Naive thymus-derived CD4-positive, alpha-beta T cell (primary cell): Measurements from ENCODE around the gene RNF150. TPM values are rescaled to one million over a fixed set of nuclear protein-coding genes. Genes with fewer than 3 reads are reported as not detected.

Source experiments
- ATAC-seq: fragments of 150-1000 bp; cut with Tn5 transposase; 2 replicates; pipeline ENCODE4 v1.10.0; 2021; ENCODE audit warnings: mild to moderate bottlenecking, moderate library complexity
- CTCF ChIA-PET: fragments of 350-600 bp; sonication (Branson Sonifier 250); formaldehyde crosslinking; loops from one replicate; lab custom pipeline; 2021; ENCODE audit warnings: antibody characterized with exemption; lab: Charles Lee
- POLR2A ChIA-PET: fragments of 350-600 bp; sonication (Branson Sonifier 250); formaldehyde crosslinking; loops from one replicate; lab custom pipeline; 2021; ENCODE audit warnings: antibody characterized with exemption, inconsistent platforms; lab: Charles Lee
- DNase-seq, 9 donors: peaks; one replicate each; pipeline versions ENCODE4 v3.0.0 to v3.0.0-alpha.2; 2020 to 2022; ENCODE audit warnings: mixed read lengths in 1 of 9
- H3K27ac ChIP-seq: one replicate; pipeline ENCODE4 v1.7.0; 2013; ENCODE audit warnings: mild to moderate bottlenecking, low read depth, low read length, moderate library complexity
- H3K27me3 ChIP-seq, 2 donors: one replicate each; pipeline ENCODE4 v1.7.0; 2013; ENCODE audit warnings: low read length in 2 of 2, mild to moderate bottlenecking in 2 of 2, moderate library complexity in 2 of 2; ENCODE audit not compliant: control insufficient read depth in 2 of 2, insufficient read depth in 2 of 2
- H3K36me3 ChIP-seq, 3 experiments: 1 replicate in 2 of 3; 2 replicates in 1 of 3; pipeline ENCODE4 v1.7.0; 2013; ENCODE audit warnings: low read length in 3 of 3, mild to moderate bottlenecking in 3 of 3, moderate library complexity in 1 of 3; ENCODE audit not compliant: insufficient read depth in 3 of 3, control insufficient read depth in 2 of 3
- H3K4me1 ChIP-seq, 2 donors: one replicate each; pipeline ENCODE4 v1.7.0; 2013; ENCODE audit warnings: low read length in 2 of 2, mild to moderate bottlenecking in 2 of 2, moderate library complexity in 1 of 2; ENCODE audit not compliant: control insufficient read depth in 2 of 2, insufficient read depth in 2 of 2
- H3K4me3 ChIP-seq: 2 replicates; pipeline ENCODE4 v1.7.0; 2013; ENCODE audit warnings: mild to moderate bottlenecking, low read length
- H3K9me3 ChIP-seq, 3 experiments: 1 replicate in 2 of 3; 2 replicates in 1 of 3; pipeline ENCODE4 v1.7.0; 2013; ENCODE audit warnings: low read length in 3 of 3; ENCODE audit not compliant: control insufficient read depth in 2 of 3
- H3K27ac Mint-ChIP-seq, 9 donors: one replicate each; pipeline ENCODE4 v1.8.0; 2020 to 2022; ENCODE audit warnings: mixed read lengths in 9 of 9, mild to moderate bottlenecking in 8 of 9, moderate library complexity in 5 of 9, inconsistent platforms in 2 of 9
- H3K27me3 Mint-ChIP-seq, 5 donors: one replicate each; pipeline ENCODE4 v1.8.0; 2021 to 2022; ENCODE audit warnings: mixed read lengths in 5 of 5, mild to moderate bottlenecking in 1 of 5
- H3K36me3 Mint-ChIP-seq, 5 donors: one replicate each; pipeline ENCODE4 v1.8.0; 2020 to 2022; ENCODE audit warnings: mixed read lengths in 5 of 5, mild to moderate bottlenecking in 3 of 5, inconsistent platforms in 1 of 5
- H3K4me1 Mint-ChIP-seq, 7 donors: one replicate each; pipeline ENCODE4 v1.8.0; 2020 to 2022; ENCODE audit warnings: mixed read lengths in 7 of 7, mild to moderate bottlenecking in 3 of 7, inconsistent platforms in 1 of 7
- H3K4me3 Mint-ChIP-seq, 10 donors: one replicate each; pipeline ENCODE4 v1.8.0; 2020 to 2022; ENCODE audit warnings: mild to moderate bottlenecking in 10 of 10, mixed read lengths in 10 of 10, moderate library complexity in 6 of 10, inconsistent platforms in 2 of 10
- H3K9me3 Mint-ChIP-seq, 11 donors: one replicate each; pipeline ENCODE4 v1.8.0; 2020 to 2022; ENCODE audit warnings: mixed read lengths in 11 of 11, mild to moderate bottlenecking in 4 of 11, inconsistent platforms in 1 of 11, moderate library complexity in 1 of 11
- intact Hi-C, 2 donors: fragments of 100-400 bp; cut with micrococcal nuclease; formaldehyde crosslinking; loops; one replicate each; pipeline ENCODE4 v1.15.1; 2023
- polyA plus RNA-seq, 2 donors: library from polyadenylated mRNA; unstranded; fragments of 300-500 nt; fragmentation: Illumina TruSeq; gene quantifications; one replicate each; pipeline ENCODE4 v1.2.3, GENCODE V29; 2021
- total RNA-seq, 6 experiments: library from RNA in 5 of 6; stranded (reverse) in 5 of 6; gene quantifications; 1 replicate in 5 of 6; 2 replicates in 1 of 6; pipeline ENCODE4 v1.2.3 and lab custom pipeline; 2021 to 2026

RNF150 gene
- total and polyA plus RNA-seq, 7 experiments from 2014 or later: 0.02 TPM; not detected in 6

DNA sequence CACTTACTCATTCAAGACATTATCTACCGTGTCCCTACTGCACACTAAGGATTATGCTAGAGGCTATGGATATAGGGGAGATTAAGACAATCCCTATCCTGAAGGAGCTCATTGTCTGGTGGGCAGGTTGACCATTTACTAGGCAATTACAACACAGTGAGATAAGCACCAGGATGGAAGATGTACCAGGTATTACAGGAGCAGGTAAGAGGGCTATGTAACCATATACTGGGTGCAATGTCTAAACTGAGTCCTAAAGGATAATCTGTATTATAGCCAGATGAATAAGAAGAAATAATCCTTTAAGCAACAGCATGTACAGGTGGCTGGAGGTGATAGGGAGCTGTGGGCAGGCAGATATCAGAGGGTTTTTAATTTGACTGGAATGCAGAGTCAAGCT, 263.8 kb downstream of the RNF150 start:
- no peaks in the 10 kb centered on the region for H3K27me3 ChIP-seq
- H3K36me3 ChIP-seq: no peaks in the 10 kb centered on the region
- DNase-seq (no peak), ATAC-seq (no peak)
- CTCF ChIA-PET: no interaction called here
- Mint-ChIP-seq H3K4me3 (no peak overlapping the region), H3K4me1 (no peaks in the 10 kb centered on the region), H3K27me3 (peaks cover 0 to 16% (median 7%) of the 10 kb centered on the region in 5 donors), H3K9me3 (no peaks in the 10 kb centered on the region), H3K36me3 (no peaks in the 10 kb centered on the region), H3K27ac (no peak overlapping the region)
- H3K27ac ChIP-seq: no peak overlapping the region
- H3K4me3 ChIP-seq: no peak overlapping the region
- POLR2A ChIA-PET: no interaction called here
- intact Hi-C loops: no loop called here
- no peaks in the 10 kb centered on the region for H3K4me1 ChIP-seq
- H3K9me3 ChIP-seq: no peaks in the 10 kb centered on the region

DNA sequence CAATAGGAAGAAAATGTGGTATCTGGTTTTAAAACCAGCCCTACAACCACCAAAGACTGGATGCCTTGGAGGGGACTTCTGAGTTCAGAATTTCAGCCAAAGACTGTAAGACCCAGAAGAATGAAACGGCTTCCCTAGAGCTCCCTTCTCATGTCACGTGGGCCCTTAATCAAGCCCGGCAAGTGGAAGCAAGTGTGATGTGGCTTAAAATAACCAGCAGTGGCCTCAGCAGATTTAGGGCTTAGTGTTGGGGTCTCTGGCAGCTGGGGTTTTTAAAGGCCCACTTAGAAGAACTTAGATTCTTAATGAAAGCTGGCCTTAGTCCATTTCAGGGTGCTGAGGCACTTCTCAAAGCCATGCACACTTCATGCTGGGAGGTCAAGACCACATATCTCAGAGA, 265.9 kb downstream of the RNF150 start:
- no peaks in the 10 kb centered on the region for H3K9me3 ChIP-seq
- no peak overlapping the region for H3K4me3 ChIP-seq
- H3K4me1 ChIP-seq: no peaks in the 10 kb centered on the region
- intact Hi-C loops: no loop called here
- no peaks in the 10 kb centered on the region for H3K36me3 ChIP-seq
- CTCF ChIA-PET: no interaction called here
- H3K9me3 Mint-ChIP-seq: no peaks in the 10 kb centered on the region
- H3K27me3 Mint-ChIP-seq: peaks cover 7 to 28% (median 18%) of the 10 kb centered on the region in 5 donors
- no peak for DNase-seq
- no peaks in the 10 kb centered on the region for H3K36me3 Mint-ChIP-seq
- H3K4me3 Mint-ChIP-seq: no peak overlapping the region
- peaks cover 0 to 8% (median 5%) of the 10 kb centered on the region in 7 donors for H3K4me1 Mint-ChIP-seq
- H3K27me3 ChIP-seq: no peaks in the 10 kb centered on the region
- POLR2A ChIA-PET: no interaction called here
- H3K27ac Mint-ChIP-seq: no peak overlapping the region
- ATAC-seq: no peak
- H3K27ac ChIP-seq: no peak overlapping the region

DNA sequence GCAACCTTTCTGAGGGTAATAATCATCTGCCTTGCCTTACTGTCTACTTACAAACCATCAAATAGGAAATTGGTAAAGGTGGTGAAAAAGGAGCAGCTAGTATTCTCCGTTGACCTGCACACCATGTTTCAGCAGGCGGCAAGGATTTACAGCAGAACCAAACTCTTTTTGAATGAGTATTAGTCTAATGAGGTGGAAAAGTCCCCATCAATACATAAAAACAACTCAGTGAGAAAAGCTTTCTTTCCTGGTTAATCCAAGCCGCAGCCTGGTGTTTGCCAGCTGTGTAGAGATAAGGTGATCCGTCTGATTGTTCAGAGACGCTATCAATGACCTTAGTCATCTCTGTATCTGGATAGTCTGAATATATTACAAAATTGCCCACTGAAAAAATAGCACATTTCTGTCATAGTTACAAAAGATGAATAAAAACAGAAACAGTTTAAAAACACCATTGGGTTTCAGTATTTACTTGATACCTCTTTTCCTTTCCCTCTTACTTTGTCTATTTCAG, 266.7 kb downstream of the RNF150 start:
- Histone ChIP-seq H3K36me3 (no peaks in the 10 kb centered on the region), H3K4me1 (no peaks in the 10 kb centered on the region), H3K27me3 (no peaks in the 10 kb centered on the region), H3K4me3 (no peak overlapping the region), H3K27ac (no peak overlapping the region), H3K9me3 (no peaks in the 10 kb centered on the region)
- Mint-ChIP-seq H3K27ac (no peak overlapping the region), H3K4me3 (no peak overlapping the region), H3K36me3 (no peaks in the 10 kb centered on the region), H3K4me1 (peaks cover 0 to 8% (median 5%) of the 10 kb centered on the region in 7 donors), H3K9me3 (no peaks in the 10 kb centered on the region), H3K27me3 (peaks cover 7 to 33% (median 22%) of the 10 kb centered on the region in 5 donors)
- CTCF ChIA-PET: no interaction called here
- intact Hi-C loops: no loop called here
- POLR2A ChIA-PET: no interaction called here
- ATAC-seq: no peak
- no peak for DNase-seq

DNA sequence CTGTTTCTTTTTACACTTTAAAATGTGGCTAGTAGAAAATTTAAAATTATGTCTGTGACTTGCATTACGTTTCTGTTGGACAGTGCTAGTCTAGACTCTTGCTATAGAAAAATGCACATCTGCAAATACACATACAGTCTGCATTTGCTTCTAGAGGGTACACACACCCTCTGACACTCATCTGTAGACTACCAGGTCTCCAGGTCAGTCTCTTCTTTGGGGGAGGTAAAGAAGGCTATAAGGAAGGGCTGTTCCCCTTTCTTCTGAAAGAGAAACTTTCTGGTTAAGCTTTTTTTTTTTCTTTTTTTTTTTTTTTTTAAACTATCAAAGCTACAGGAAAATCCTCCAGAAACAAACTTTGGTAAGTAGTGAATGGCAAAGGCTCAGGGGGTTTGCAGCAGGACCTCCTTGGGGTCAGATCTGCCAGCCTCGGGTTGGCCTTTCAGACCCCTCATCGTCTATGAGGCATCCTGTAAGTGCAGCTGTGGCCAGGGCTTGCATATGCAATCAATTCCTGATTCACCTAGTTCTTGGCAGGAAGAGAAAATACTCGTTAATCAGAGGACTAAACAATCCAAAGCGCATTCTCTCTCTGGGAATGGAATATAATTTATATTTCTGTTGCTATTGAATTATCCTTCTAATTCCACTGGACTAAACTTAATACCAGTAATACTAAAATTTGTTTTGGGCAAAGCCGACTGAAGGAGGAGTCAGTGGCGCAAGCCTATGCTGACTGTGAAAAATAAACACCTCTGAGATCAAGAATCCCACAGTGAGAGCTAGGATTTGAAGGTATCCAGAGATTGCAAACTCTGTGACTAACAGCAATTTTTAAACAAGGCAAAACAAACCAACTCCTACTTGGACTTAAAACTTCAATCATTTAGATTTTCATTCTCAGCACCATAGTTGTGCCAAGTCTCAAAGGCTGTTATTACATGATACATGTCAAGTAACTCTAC, 267.7 kb downstream of the RNF150 start:
- H3K27me3 Mint-ChIP-seq: peaks cover 7 to 35% (median 27%) of the 10 kb centered on the region in 5 donors
- POLR2A ChIA-PET: no interaction called here
- H3K4me1 Mint-ChIP-seq: peaks cover 0 to 14% (median 5%) of the 10 kb centered on the region in 7 donors
- no peak overlapping the region for H3K4me3 Mint-ChIP-seq
- H3K4me3 ChIP-seq: no peak overlapping the region
- CTCF ChIA-PET: no interaction called here
- H3K4me1 ChIP-seq: no peaks in the 10 kb centered on the region
- ATAC-seq (no peak), DNase-seq (no peak)
- no peaks in the 10 kb centered on the region for H3K36me3 Mint-ChIP-seq
- no peaks in the 10 kb centered on the region for H3K27me3 ChIP-seq
- H3K27ac ChIP-seq: no peak overlapping the region
- intact Hi-C loops: no loop called here
- H3K9me3 Mint-ChIP-seq: no peaks in the 10 kb centered on the region
- H3K27ac Mint-ChIP-seq: no peak overlapping the region
- no peaks in the 10 kb centered on the region for H3K9me3 ChIP-seq
- no peaks in the 10 kb centered on the region for H3K36me3 ChIP-seq

DNA sequence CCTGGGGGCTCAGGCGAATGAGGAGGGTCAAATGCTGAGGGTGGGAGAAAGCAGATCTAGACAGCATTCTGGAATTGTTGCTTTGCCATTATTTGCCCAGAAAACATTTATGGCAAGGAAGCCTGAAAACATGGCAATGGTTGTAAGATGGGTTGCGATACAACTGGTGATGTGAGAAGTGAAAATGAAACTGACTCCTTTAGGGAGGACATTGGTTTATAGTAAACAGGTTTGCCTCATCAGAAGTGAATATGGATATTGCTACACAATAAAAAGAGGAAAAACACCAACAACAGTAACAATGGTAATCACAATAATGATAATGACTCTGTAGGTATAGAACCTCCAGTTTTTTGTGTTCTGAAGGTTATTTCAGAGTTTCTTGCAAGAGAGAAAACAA, 270.1 kb downstream of the RNF150 start:
- POLR2A ChIA-PET: no interaction called here
- Histone ChIP-seq H3K4me1 (no peaks in the 10 kb centered on the region), H3K9me3 (no peaks in the 10 kb centered on the region), H3K27ac (no peak overlapping the region), H3K27me3 (no peaks in the 10 kb centered on the region), H3K36me3 (no peaks in the 10 kb centered on the region), H3K4me3 (no peak overlapping the region)
- DNase-seq (no peak), ATAC-seq (no peak)
- intact Hi-C loops: loop anchor here in 1 of 2 donors (5.0 kb wide), 1 partner anchor 1264 kb away; no protein-coding TSS in a partner anchor
- H3K27me3 Mint-ChIP-seq: peaks cover 12 to 32% (median 25%) of the 10 kb centered on the region in 5 donors
- CTCF ChIA-PET: no interaction called here
- no peaks in the 10 kb centered on the region for H3K36me3 Mint-ChIP-seq
- H3K27ac Mint-ChIP-seq: no peak overlapping the region
- H3K9me3 Mint-ChIP-seq: no peaks in the 10 kb centered on the region
- peaks cover 0 to 14% (median 5%) of the 10 kb centered on the region in 7 donors for H3K4me1 Mint-ChIP-seq
- no peak overlapping the region for H3K4me3 Mint-ChIP-seq

DNA sequence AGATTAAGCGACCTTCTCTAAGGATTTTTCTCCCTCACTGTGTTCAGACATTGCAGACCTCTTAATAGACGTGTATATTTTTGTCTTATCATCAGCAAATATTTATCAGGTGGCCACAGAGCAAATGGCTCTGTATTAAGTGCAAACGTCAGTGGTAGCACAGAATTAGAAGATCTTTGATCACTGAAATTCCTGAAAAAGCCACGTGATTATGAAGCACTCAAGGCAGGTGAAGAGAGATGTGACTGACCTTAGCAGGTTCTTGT, 271.2 kb downstream of the RNF150 start:
- H3K27me3 Mint-ChIP-seq: peaks cover 13 to 28% (median 23%) of the 10 kb centered on the region in 5 donors
- no peak overlapping the region for H3K4me3 Mint-ChIP-seq
- Histone ChIP-seq H3K36me3 (no peaks in the 10 kb centered on the region), H3K9me3 (no peaks in the 10 kb centered on the region), H3K4me3 (no peak overlapping the region), H3K4me1 (no peaks in the 10 kb centered on the region), H3K27me3 (no peaks in the 10 kb centered on the region), H3K27ac (no peak overlapping the region)
- peaks cover 0 to 14% (median 5%) of the 10 kb centered on the region in 7 donors for H3K4me1 Mint-ChIP-seq
- DNase-seq (no peak), ATAC-seq (no peak)
- POLR2A ChIA-PET: no interaction called here
- H3K9me3 Mint-ChIP-seq: no peaks in the 10 kb centered on the region
- intact Hi-C loops: loop anchor here in 1 of 2 donors (5.0 kb wide), 1 partner anchor 1265 kb away; no protein-coding TSS in a partner anchor
- CTCF ChIA-PET: no interaction called here
- H3K36me3 Mint-ChIP-seq: no peaks in the 10 kb centered on the region
- H3K27ac Mint-ChIP-seq: no peak overlapping the region
